SK-N-SH (cell line): ENCODE data around the gene PKP1. TPM values are rescaled to one million over a fixed set of nuclear protein-coding genes. Genes with fewer than 3 reads are reported as not detected.
A peak's percentile ranks its signal among the peaks of the same experiment; 100 is the strongest.

Source experiments
- CTCF ChIA-PET: fragments of 300-600, 350-600 bp; formaldehyde crosslinking; extraction: SDS; loops from one replicate; lab custom pipeline; 2021; lab: Yijun Ruan, JAX
- POLR2A ChIA-PET: fragments of 350-600 bp; sonication (Branson Sonifier 250); formaldehyde crosslinking; extraction: SDS; loops from one replicate; lab custom pipeline; 2020; ENCODE audit warnings: antibody characterized with exemption, inconsistent platforms; lab: Yijun Ruan, JAX
- DNase-seq: peaks from one replicate; pipeline ENCODE4 v3.0.0; 2012
- H2AFZ ChIP-seq: fragments of 200-600 bp; sonication (generic); 2 replicates; pipeline ENCODE4 v1.8.1; 2016; ENCODE audit warnings: antibody characterized with exemption, mild to moderate bottlenecking, low read depth
- H3F3A ChIP-seq: fragments of 200-600 bp; sonication (generic); replicated peaks from 2 replicates; pipeline ENCODE3; 2016; ENCODE audit warnings: antibody characterized with exemption, mild to moderate bottlenecking; ENCODE audit not compliant: insufficient read depth
- H3K27ac ChIP-seq, 2 experiments: fragments of 200-500 bp in 1 of 2; fragments of 200-600 bp in 1 of 2; sonication (Bioruptor generic) in 1 of 2; sonication (generic), shearing (Covaris generic) in 1 of 2; 2 replicates each; pipeline versions ENCODE4 v1.5.1 to v1.6.1; 2014 to 2016; ENCODE audit warnings: low read depth in 2 of 2, inconsistent platforms in 1 of 2, low read length in 1 of 2, mild to moderate bottlenecking in 1 of 2, mixed read lengths in 1 of 2
- H3K27me3 ChIP-seq: fragments of 200-600 bp; sonication (generic), shearing (Covaris generic); 2 replicates; pipeline ENCODE4 v1.6.1; 2016; ENCODE audit warnings: mixed run types; ENCODE audit not compliant: insufficient read depth
- H3K36me3 ChIP-seq, 2 experiments: fragments of 200-500 bp in 1 of 2; fragments of 200-600 bp in 1 of 2; sonication (Bioruptor generic) in 1 of 2; sonication (generic) in 1 of 2; replicated peaks in 1 of 2; 2 replicates each; pipeline versions ENCODE3 to v1.5.1; 2014 to 2016; ENCODE audit warnings: low read length in 1 of 2, mild to moderate bottlenecking in 1 of 2; ENCODE audit not compliant: insufficient read depth in 2 of 2, control insufficient read depth in 1 of 2
- H3K4me1 ChIP-seq, 2 experiments: fragments of 200-500 bp in 1 of 2; fragments of 200-600 bp in 1 of 2; sonication (Bioruptor generic) in 1 of 2; sonication (generic), shearing (Covaris generic) in 1 of 2; 2 replicates each; pipeline versions ENCODE4 v1.5.1 to v1.6.1; 2014 to 2016; ENCODE audit warnings: low read depth in 1 of 2, low read length in 1 of 2, mixed run types in 1 of 2; ENCODE audit not compliant: insufficient read depth in 2 of 2, control insufficient read depth in 1 of 2
- H3K4me2 ChIP-seq: fragments of 200-600 bp; sonication (generic), shearing (Covaris generic); 2 replicates; pipeline ENCODE4 v1.6.1; 2017; ENCODE audit warnings: mixed run types
- H3K4me3 ChIP-seq, 2 experiments: fragments of 200-500 bp in 1 of 2; fragments of 200-600 bp in 1 of 2; sonication (Bioruptor generic) in 1 of 2; sonication (generic), shearing (Covaris generic) in 1 of 2; 2 replicates each; pipeline versions ENCODE4 v1.5.1 to v1.8.1; 2014 to 2016; ENCODE audit warnings: low read depth in 2 of 2, inconsistent platforms in 1 of 2, low read length in 1 of 2, mild to moderate bottlenecking in 1 of 2, mixed read lengths in 1 of 2, moderate library complexity in 1 of 2
- H3K79me2 ChIP-seq: fragments of 200-600 bp; sonication (generic); 2 replicates; pipeline ENCODE4 v1.8.1; 2017; ENCODE audit warnings: mild to moderate bottlenecking; ENCODE audit not compliant: insufficient read depth
- H3K9ac ChIP-seq: fragments of 200-600 bp; sonication (generic); 2 replicates; pipeline ENCODE4 v1.6.1; 2017; ENCODE audit warnings: mixed run types
- H3K9me2 ChIP-seq: fragments of 200-600 bp; sonication (generic); 2 replicates; pipeline ENCODE4 v1.6.1; 2017; ENCODE audit warnings: mixed run types
- H3K9me3 ChIP-seq: fragments of 200-600 bp; sonication (generic); 2 replicates; pipeline ENCODE4 v1.6.1; 2017; ENCODE audit warnings: mixed run types, mild to moderate bottlenecking, moderate library complexity
- H4K20me1 ChIP-seq: fragments of 200-600 bp; sonication (generic); 2 replicates; pipeline ENCODE4 v1.6.1; 2017; ENCODE audit warnings: mild to moderate bottlenecking, mixed run types; ENCODE audit not compliant: insufficient read depth
- ELF1 ChIP-seq: IDR thresholded peaks from 2 replicates; pipeline ENCODE4 v1.4.0; 2012
- EZH2phosphoT487 ChIP-seq: fragments of 200-600 bp; sonication (generic); IDR thresholded peaks from 2 replicates; pipeline ENCODE4 v1.6.1; 2017; ENCODE audit warnings: low read depth, mixed run types, mild to moderate bottlenecking, antibody characterized with exemption, moderate library complexity, borderline replicate concordance
- GABPA ChIP-seq: IDR thresholded peaks from 2 replicates; pipeline ENCODE4 v1.4.0; 2012; ENCODE audit warnings: low read depth, mild to moderate bottlenecking
- JUND ChIP-seq: IDR thresholded peaks from 2 replicates; pipeline ENCODE4 v1.4.0; 2012
- MAX ChIP-seq: IDR thresholded peaks from 2 replicates; pipeline ENCODE4 v1.4.0; 2012; ENCODE audit warnings: low read depth
- MEF2A ChIP-seq: IDR thresholded peaks from 2 replicates; pipeline ENCODE4 v1.4.0; 2012; ENCODE audit warnings: low read depth, borderline replicate concordance
- POLR2AphosphoS5 ChIP-seq: IDR thresholded peaks from 2 replicates; pipeline ENCODE4 v1.6.1; 2012; ENCODE audit warnings: low read depth, low read length
- RAD21 ChIP-seq: IDR thresholded peaks from 2 replicates; pipeline ENCODE4 v1.6.1; 2012; ENCODE audit warnings: mild to moderate bottlenecking, low read length
- REST ChIP-seq: IDR thresholded peaks from 2 replicates; pipeline ENCODE4 v1.6.1; 2012; ENCODE audit warnings: mild to moderate bottlenecking, low read depth, low read length, moderate library complexity
- RFX5 ChIP-seq: IDR thresholded peaks from 2 replicates; pipeline ENCODE4 v1.6.1; 2012; ENCODE audit warnings: mild to moderate bottlenecking, improper control_type of control experiment, low read length
- SIN3A ChIP-seq: IDR thresholded peaks from 2 replicates; pipeline ENCODE4 v1.6.1; 2012; ENCODE audit warnings: low read depth, mild to moderate bottlenecking, low read length, moderate library complexity, borderline replicate concordance
- TCF12 ChIP-seq: IDR thresholded peaks from 2 replicates; pipeline ENCODE4 v1.4.0; 2012
- WGBS: methylation state at CpG from one replicate; pipeline ENCODE4 v1.1.6; 2017; ENCODE audit warnings: low lambda C conversion rate; 5-methylcytosine and 5-hydroxymethylcytosine counted together
- polyA plus RNA-seq, 3 experiments: library from polyadenylated mRNA; depleted of rRNA; stranded (reverse); fragments of >200 nt; gene quantifications; 2 replicates each; pipeline ENCODE4 v1.2.3, GENCODE V29; 2012

The PKP1 gene
- polyA plus RNA-seq, 1 of the 3 experiments (the other 2 are of a cell fraction) = not detected

GRCh38 chr1:201366696-201367095 is 83.4 kb downstream of the PKP1 start:
- WGBS = 36% methylated on average over 6 of the region's 7 CpGs
- H3K4me1 ChIP-seq = peaks cover 0 to 18% of the 10 kb centered on the region in 2 experiments; a peak in 1 of 4 replicates
- no peak overlapping the region for H3K27ac ChIP-seq
- H4K20me1 ChIP-seq = no peaks in the 10 kb centered on the region
- peaks cover 37% of the 10 kb centered on the region; the same call in 1 of the 2 replicates for H3K27me3 ChIP-seq
- no peak overlapping the region for H2AFZ ChIP-seq
- H3K79me2 ChIP-seq = no peaks in the 10 kb centered on the region
- H3K36me3 ChIP-seq = no peaks in the 10 kb centered on the region
- TF ChIP-seq RFX5 = no peak
- TF ChIP-seq RAD21 = no peak
- TF ChIP-seq ELF1 = no peak
- TF ChIP-seq POLR2AphosphoS5 = no peak
- no peak for TF ChIP-seq GABPA
- TF ChIP-seq MEF2A = no peak
- no peak for TF ChIP-seq MAX
- TF ChIP-seq JUND = no peak
- no peak for TF ChIP-seq TCF12
- no peak for TF ChIP-seq EZH2phosphoT487
- no peak for TF ChIP-seq SIN3A
- no peak for DNase-seq
- H3K9me2 ChIP-seq = no peaks in the 10 kb centered on the region
- H3K4me3 ChIP-seq = no peak overlapping the region
- no peaks in the 10 kb centered on the region for H3F3A ChIP-seq
- ChIA-PET POLR2A (no interaction called here), CTCF (interaction anchor here (0.9 to 17.5 kb wide), 2 partner anchors 11 to 115 kb away, joined by 3 to 329 read pairs; no protein-coding TSS in a partner anchor)
- H3K4me2 ChIP-seq = no peak overlapping the region
- H3K9me3 ChIP-seq = no peaks in the 10 kb centered on the region
- no peak overlapping the region for H3K9ac ChIP-seq

GRCh38 chr1:201369209-201369608 is 85.9 kb downstream of the PKP1 start:
- ChIA-PET POLR2A (no interaction called here), CTCF (interaction anchor here (0.7 to 17.5 kb wide), 4 partner anchors 10 to 118 kb away, joined by 3 to 329 read pairs (median 4); no protein-coding TSS in a partner anchor)
- no peak overlapping the region for H3K4me3 ChIP-seq
- no peak overlapping the region for H3K27ac ChIP-seq
- no peak for DNase-seq
- H3K79me2 ChIP-seq = no peaks in the 10 kb centered on the region
- H3K27me3 ChIP-seq = peaks cover 60% of the 10 kb centered on the region
- no peaks in the 10 kb centered on the region for H3K36me3 ChIP-seq
- WGBS = 70% methylated on average over 3 of the region's 6 CpGs
- no peak overlapping the region for H2AFZ ChIP-seq
- peaks cover 0 to 18% of the 10 kb centered on the region in 2 experiments; a peak in 1 of 4 replicates for H3K4me1 ChIP-seq
- H3K4me2 ChIP-seq = no peak overlapping the region
- no peaks in the 10 kb centered on the region for H3F3A ChIP-seq
- no peaks in the 10 kb centered on the region for H3K9me2 ChIP-seq
- H3K9ac ChIP-seq = no peak overlapping the region
- TF ChIP-seq REST = 0 out of 2 replicates have a peak, but pooled peaks have one; percentile 54
- TF ChIP-seq MAX = no peak
- no peaks in the 10 kb centered on the region for H3K9me3 ChIP-seq
- H4K20me1 ChIP-seq = no peaks in the 10 kb centered on the region
